Activated CD4-positive, alpha-beta T cell treated with anti-CD3 and anti-CD28 coated beads, Interleukin-2, Interleukin-6, amounts not matched to agents 100 ng/mL and 50 ng/mL, durations not matched to agents 16 hours and 8 hours (primary cell): ENCODE measurements around the gene KLHL36.

ENCODE experiments used
- DNase-seq: peaks from one replicate; pipeline ENCODE4 v3.0.0-alpha.2; 2020

Gene KLHL36

DNA sequence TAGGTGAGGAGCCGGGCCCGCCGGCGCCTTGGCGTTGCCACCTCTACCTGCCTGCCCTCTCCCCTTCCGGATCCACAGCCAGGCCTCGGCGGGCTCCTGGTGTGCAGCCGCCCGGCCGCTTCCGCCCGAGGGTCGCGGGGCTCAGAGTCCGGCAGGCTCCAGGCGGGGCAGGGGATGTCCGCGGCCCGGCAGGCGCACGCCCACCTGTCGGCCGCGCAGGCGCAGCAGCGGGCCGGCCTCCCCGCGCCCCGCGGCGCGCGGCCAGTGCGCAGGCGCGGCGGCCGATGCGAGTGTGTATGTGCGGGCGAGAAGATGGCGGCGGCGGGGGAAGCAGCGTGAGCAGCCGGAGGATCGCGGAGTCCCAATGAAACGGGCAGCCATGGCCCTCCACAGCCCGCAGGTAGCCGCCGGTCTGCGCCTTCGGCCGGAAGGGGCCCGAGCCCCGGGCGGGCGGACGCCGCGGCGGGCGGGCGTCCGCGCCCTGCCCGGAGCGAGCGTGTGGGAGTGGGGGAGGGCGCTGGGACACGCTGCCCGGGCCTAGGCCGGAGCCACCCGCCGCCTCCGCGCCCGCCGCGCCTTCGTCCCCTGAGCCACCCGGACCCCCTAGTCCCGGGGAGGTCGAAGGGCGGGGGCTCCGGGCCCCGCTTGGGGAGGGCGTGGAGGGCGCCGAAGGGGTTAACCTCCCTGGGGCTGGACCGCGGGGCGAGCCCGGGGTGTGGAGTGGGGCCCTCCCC is 51.6 kb downstream of the KLHL36 start, which contains the start of gene USP10:
TSS of gene USP10 (plus strand) at position 289 of the 734 bp plus-strand sequence. CDS start at position 380, 91 bp downstream.
- peak; percentile 89 for DNase-seq

DNA sequence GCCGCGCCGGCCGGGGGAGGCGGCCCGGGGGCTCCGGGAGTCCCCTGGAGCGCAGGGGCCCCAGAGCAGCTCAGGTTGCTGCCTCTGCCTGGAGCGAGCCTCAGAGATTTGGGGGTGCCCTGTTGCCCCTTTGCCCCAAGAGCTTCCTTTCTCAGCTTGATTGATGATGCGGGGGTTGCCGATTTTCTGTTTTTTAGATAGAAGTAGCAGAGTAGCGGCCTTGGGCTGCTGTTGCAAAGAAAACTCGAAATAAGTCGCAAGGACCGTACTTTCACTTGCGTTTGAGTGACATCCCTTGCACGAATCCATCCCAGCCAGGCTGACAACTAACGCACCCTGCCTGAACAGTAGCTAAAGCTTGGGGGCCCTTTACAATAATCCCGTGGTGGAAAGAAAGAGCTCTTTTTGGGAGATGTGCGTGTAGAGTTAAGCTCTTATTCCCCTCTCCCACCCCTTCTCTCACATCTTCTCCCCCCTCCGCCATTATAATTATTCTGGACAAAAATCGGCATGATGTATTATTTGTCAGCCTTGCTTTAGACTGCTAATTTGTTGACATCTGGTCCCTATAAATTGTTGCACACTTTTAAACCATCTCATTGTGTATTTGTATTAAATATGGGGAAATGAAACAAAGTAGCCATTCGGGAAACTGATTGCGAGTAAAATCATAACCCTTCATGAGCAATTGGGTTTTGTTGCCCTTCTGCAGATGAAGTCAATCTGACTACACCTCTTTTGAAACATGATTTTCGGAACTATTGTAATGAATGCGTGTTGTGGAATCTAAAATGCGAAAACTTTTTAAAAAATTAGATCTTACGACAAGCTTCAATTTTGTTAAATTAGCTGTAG is 52.4 kb downstream of the KLHL36 start:
- peak; percentile 46 for DNase-seq

DNA sequence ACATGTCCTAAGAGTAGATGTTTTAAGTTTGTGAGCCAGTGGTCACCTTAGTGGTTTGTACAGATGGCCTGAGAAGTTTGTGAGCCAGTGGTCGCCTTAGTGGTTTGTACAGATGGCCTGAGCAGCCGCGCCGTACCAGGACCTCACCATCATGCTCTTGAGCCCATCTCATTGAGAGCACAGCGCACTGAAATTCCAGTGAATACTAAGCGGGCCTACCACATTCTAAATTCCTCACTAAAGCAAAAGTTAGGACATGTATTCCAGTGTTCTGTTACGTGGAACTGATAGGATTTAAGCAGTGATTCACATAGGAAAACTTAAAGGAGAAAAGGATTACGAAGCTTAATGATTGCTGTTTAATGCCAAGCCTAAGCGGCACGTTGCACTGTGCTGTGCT is 55.4 kb downstream of the KLHL36 start:
- no peak for DNase-seq

DNA sequence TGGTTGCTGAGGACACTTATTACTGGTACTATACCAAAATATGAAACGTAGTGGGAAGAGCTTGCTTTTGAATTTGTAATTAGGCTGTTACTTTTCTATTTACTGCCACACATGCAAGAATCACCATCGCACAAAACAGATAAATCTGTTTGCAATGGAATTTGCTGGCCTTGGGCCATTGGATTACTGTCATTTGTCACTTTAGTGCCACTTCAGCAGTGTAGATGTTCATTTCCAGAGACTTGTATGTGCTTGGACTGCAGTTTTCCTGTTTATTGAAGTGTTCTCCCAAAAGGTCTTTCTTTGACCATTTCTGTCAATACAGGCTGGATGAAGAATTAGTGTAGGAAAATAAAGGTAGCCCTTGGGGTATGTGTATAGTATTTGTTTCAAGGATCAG is 55.9 kb downstream of the KLHL36 start:
- no peak for DNase-seq

DNA sequence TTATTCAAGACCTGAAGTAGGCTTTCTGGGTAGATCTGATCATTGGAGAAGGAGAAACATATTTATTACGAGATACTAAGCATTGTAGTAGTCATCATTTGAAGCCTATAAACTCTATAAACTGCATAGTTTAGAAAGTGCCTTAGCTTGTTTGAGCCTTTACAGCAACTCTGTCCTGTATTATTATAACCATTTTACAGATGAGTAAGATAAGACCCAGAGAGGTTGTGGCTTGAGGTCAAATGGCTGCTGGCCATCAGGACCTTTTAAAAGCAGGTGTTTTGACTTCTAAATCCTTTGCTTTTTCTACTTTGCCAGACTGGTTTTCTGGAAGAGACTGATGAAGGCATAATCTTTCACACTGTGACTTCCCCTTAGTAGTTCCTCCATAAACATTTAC is 58.5 kb downstream of the KLHL36 start:
- no peak for DNase-seq

DNA sequence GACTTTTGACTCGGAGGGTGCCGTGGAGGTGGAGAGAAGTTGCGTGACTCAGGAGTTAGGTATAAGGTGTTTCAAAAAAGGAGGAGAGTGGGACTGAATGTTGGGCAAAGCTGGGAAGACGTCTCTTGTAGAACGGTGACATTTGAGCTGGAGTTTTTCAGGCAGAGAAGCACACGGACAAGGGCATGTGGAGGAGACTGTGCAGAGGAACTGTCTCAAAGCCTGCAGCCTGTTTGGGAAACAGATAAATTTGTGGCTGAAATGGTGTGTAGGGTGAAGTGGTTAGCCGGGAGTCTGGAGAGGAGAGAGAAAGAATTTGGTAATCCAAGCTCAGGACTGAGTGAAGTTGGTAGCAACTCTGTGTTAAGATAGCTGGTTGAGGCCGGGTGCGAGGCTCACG is 61.3 kb downstream of the KLHL36 start:
- no peak for DNase-seq

DNA sequence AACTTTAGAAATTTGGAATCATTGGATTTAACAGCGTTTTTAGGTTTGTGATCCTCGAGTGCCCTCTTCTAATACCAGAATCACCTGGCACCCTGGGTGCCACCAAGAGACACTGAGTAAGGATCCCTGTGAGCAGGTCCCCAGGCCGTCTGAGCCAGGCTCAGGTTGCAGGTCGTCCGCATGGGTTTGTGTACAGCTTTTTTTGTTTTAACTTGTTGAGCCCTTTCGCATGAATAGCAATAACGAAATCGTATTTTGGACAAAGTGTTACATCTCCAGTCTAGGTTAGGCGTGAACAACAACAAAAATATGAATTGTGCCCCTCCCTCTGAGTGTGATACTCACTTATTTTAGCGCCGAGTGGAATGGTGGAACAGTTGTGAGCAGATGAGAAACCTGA is 62.4 kb downstream of the KLHL36 start:
- no peak for DNase-seq
